AG04450 (cell line): ENCODE measurements around the gene CRYM. TPM values are rescaled to one million over a fixed set of nuclear protein-coding genes. Genes with fewer than 3 reads are reported as not detected.

Source experiments
- CTCF ChIA-PET: fragments of 300-600, 350-600 bp; formaldehyde crosslinking; extraction: SDS; loops from one replicate; lab custom pipeline; 2022; ENCODE audit warnings: antibody characterized with exemption, inconsistent platforms; lab: Charles Lee
- POLR2A ChIA-PET: fragments of 350-600 bp; formaldehyde crosslinking; extraction: SDS; loops from one replicate; lab custom pipeline; 2021; ENCODE audit warnings: antibody characterized with exemption, inconsistent platforms; lab: Yijun Ruan, JAX
- DNase-seq: peaks from one replicate; pipeline ENCODE4 v3.0.0-alpha.2; 2011; ENCODE audit warnings: low read depth, low spot score
- H3K27ac ChIP-seq: one replicate; pipeline ENCODE4 v1.5.1; 2012; ENCODE audit warnings: low read depth, low read length, control low read depth
- H3K27me3 ChIP-seq: one replicate; pipeline ENCODE4 v1.6.0; 2012; ENCODE audit warnings: low read length; ENCODE audit not compliant: control insufficient read depth, insufficient read depth
- H3K4me3 ChIP-seq: 2 replicates; pipeline ENCODE4 v1.5.1; 2011; ENCODE audit warnings: mild to moderate bottlenecking, low read depth, low read length, control low read depth
- H3K9me3 ChIP-seq: 2 replicates; pipeline ENCODE4 v1.5.1; 2012; ENCODE audit warnings: low read length; ENCODE audit not compliant: control insufficient read depth, insufficient read depth
- polyA plus RNA-seq: library from polyadenylated mRNA; depleted of rRNA; stranded (reverse); fragments of >200 nt; gene quantifications from 2 replicates; pipeline ENCODE4 v1.2.3, GENCODE V29; 2011; rRNA removed
- TF ChIP-seq, protein P1 (sequence below): IDR thresholded peaks from 2 replicates; pipeline ENCODE4 v1.5.1; 2011; ENCODE audit warnings: low read depth, low read length, control low read depth, inconsistent platforms

The CRYM gene
- polyA plus RNA-seq, 1 experiment, result 0.21 TPM

DNA sequence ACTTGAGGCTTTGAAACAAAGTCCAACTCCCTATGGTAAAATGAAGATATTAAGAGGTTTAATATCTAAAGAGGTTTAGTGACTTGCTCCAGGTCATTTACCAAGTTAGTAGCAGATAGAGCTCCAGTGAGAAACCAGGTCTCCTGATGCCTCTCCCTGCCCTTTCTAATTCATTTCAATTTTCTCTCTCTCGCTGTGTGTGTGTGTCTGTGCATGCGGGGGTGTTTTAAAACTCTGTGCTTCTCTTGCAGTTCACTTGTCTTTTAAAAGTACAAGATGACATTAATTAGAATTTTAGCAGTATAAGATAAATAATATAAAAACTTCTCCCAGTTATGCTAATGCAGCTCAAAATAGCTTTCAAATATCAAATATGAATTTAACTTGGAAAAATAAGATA lies 58.5 kb downstream of the CRYM start:
- TF ChIP-seq, protein P1, sequence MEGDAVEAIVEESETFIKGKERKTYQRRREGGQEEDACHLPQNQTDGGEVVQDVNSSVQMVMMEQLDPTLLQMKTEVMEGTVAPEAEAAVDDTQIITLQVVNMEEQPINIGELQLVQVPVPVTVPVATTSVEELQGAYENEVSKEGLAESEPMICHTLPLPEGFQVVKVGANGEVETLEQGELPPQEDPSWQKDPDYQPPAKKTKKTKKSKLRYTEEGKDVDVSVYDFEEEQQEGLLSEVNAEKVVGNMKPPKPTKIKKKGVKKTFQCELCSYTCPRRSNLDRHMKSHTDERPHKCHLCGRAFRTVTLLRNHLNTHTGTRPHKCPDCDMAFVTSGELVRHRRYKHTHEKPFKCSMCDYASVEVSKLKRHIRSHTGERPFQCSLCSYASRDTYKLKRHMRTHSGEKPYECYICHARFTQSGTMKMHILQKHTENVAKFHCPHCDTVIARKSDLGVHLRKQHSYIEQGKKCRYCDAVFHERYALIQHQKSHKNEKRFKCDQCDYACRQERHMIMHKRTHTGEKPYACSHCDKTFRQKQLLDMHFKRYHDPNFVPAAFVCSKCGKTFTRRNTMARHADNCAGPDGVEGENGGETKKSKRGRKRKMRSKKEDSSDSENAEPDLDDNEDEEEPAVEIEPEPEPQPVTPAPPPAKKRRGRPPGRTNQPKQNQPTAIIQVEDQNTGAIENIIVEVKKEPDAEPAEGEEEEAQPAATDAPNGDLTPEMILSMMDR, result no peak
- DNase-seq, result no peak
- CTCF ChIA-PET, result no interaction called here
- no peak overlapping the region for H3K4me3 ChIP-seq
- H3K27me3 ChIP-seq, result peaks cover 9% of the 10 kb centered on the region
- H3K27ac ChIP-seq, result no peak overlapping the region
- POLR2A ChIA-PET, result no interaction called here
- no peaks in the 10 kb centered on the region for H3K9me3 ChIP-seq

DNA sequence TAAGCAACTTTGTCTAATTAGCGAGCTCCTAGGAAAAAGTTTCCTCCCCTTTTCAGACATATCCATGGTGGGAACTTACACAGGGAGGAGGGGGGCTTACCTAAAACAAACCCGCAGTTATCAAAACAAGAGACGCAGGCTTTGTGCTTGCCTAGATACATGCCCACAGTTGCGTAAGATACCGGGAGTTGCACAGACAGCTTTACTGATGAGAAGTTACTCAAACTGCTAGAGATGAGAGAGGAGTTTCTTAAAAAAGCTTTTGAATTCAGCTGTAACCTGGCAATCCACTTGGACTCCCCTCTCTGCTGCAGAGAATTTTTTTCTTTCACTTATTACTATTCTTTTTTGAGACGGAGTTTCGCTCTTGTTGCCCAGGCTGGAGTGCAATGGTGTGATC lies 59.9 kb downstream of the CRYM start:
- H3K27ac ChIP-seq, result no peak overlapping the region
- DNase-seq, result no peak
- ChIA-PET CTCF (no interaction called here), POLR2A (no interaction called here)
- TF ChIP-seq, protein P1, result no peak
- H3K4me3 ChIP-seq, result no peak overlapping the region
- H3K9me3 ChIP-seq, result no peaks in the 10 kb centered on the region
- peaks cover 9% of the 10 kb centered on the region for H3K27me3 ChIP-seq

DNA sequence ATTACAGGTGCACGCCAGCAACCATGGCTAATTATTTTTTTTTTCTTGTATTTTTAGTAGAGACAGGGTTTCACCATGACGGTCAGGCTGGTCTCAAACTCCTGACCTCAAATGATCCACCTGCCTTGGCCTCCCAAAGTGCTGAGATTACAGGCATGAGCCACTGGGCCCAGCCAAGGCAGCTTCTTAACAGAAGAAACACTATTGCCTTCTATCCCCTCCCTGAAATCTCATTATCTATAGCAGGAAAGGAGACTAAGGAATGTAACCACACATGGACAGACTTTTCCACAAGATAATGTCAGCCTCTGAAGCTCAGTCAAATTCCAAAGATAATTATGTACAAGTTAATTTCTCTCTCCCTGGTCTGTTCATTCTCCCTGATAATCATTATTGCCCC lies 61.0 kb downstream of the CRYM start:
- Histone ChIP-seq H3K9me3 (no peaks in the 10 kb centered on the region), H3K27me3 (peaks cover 5% of the 10 kb centered on the region), H3K27ac (no peak overlapping the region), H3K4me3 (no peak overlapping the region)
- ChIA-PET CTCF (no interaction called here), POLR2A (no interaction called here)
- DNase-seq, result no peak
- TF ChIP-seq, protein P1, result no peak

DNA sequence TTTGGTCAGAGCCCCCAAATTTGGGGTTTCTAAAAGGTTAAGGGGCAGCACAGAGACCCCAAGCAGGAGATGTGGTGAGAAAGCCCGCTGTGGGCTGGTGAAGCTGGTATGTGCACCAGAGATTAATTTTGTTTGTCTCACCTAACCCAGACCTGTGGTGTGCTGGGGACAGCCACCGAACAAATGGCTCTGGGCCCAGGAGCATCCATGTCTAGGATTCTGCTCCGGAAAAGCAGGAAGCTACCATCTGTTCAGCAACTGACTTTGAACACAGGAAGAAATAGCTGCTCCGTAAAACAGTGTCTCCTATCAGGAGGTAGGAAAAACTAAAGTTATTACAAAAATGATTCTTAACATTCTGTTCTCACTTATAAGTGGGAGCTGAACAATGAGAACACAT lies 64.0 kb downstream of the CRYM start:
- TF ChIP-seq, protein P1, result no peak
- Histone ChIP-seq H3K9me3 (no peaks in the 10 kb centered on the region), H3K27ac (no peak overlapping the region), H3K27me3 (peaks cover 14% of the 10 kb centered on the region), H3K4me3 (no peak overlapping the region)
- no peak for DNase-seq
- CTCF ChIA-PET, result no interaction called here
- POLR2A ChIA-PET, result no interaction called here

DNA sequence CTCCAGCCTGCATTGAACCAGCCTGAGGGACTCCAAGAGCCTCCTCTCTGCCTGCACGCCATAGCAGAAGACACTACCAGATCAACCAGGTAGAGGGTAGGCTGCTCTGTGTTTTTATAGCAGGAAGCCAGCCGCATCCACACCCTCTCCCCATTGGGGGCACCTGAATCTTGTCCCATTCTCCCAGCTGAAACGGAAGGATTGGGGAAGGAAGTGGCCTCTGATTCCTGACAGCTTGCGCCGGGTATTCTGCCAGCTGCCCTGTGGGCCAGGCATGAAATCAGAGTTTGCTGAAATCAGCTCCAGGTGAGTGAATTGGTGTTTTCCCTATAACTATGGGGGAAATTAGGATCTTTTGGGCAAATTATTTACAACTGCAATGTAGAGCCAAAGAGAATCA lies 66.6 kb downstream of the CRYM start, which contains the start of gene ZP2:
Gene ZP2, minus strand, starts transcription at position 89 of the 400 bp plus-strand sequence. Its CDS starts 27 bp downstream, at position 62.
- no peak for DNase-seq
- Histone ChIP-seq H3K27ac (no peak within 1 kb of the TSS), H3K4me3 (no peak within 1 kb of the TSS), H3K27me3 (peaks cover 22% of the 10 kb centered on the region), H3K9me3 (no peaks in the 10 kb centered on the region)
- POLR2A ChIA-PET, result no interaction called here
- CTCF ChIA-PET, result no interaction called here
- TF ChIP-seq, protein P1, result no peak

Other genes with a start within 250 kb of the CRYM start
- not detected in 2 replicates for gene DNAH3, start 127.4 kb downstream of the CRYM start, polyA plus RNA-seq
- 42.5 and 50.3 TPM in 2 replicates for gene LDAF1, start 119.6 kb downstream of the CRYM start, polyA plus RNA-seq
- not detected in 2 replicates for gene ZP2, start 66.7 kb downstream of the CRYM start, polyA plus RNA-seq
- 0.01 TPM in 1 of 2 replicates, not detected in the other for gene ANKS4B, start 44.6 kb downstream of the CRYM start, polyA plus RNA-seq